ENCODE measurements around the gene KRTAP19-6.

Gene KRTAP19-6

GRCh38 chr21:30541764-30542163, at the start of gene KRTAP19-6:
KRTAP19-6 (minus strand) TSS chr21:30541864; CDS start chr21:30541833, 31 bp downstream.
- DNase-seq: no peak

GRCh38 chr21:30590297-30590696, 48.6 kb upstream of the KRTAP19-6 start, which contains the start of gene KRTAP22-2:
KRTAP22-2 (minus strand) TSS chr21:30590397.
- DNase-seq: peak in 1 of 2 experiments; percentile 23

- DNase-seq: no peak
Measured at GRCh38 chr21:30582870-30583269, 41.2 kb upstream of the KRTAP19-6 start.

- DNase-seq: no peak
Measured at GRCh38 chr21:30580132-30580531, 38.5 kb upstream of the KRTAP19-6 start.

- no peak for DNase-seq
Measured at GRCh38 chr21:30579346-30579745, 37.7 kb upstream of the KRTAP19-6 start.

- no peak for DNase-seq
Measured at GRCh38 chr21:30577766-30578165, 36.1 kb upstream of the KRTAP19-6 start.

- no peak for DNase-seq
Measured at GRCh38 chr21:30567617-30568016, 26.0 kb upstream of the KRTAP19-6 start.

- DNase-seq: no peak
Measured at GRCh38 chr21:30563630-30564029, 22.0 kb upstream of the KRTAP19-6 start.

GRCh38 chr21:30563072-30563471, 21.4 kb upstream of the KRTAP19-6 start:
- no peak for DNase-seq

- no peak for DNase-seq
Measured at GRCh38 chr21:30561957-30562356, 20.3 kb upstream of the KRTAP19-6 start.

- no peak for DNase-seq
Measured at GRCh38 chr21:30561264-30561895, 19.7 kb upstream of the KRTAP19-6 start, which contains the start of gene KRTAP19-7. KRTAP19-7 (minus strand) TSS chr21:30561314; CDS start chr21:30561289, 25 bp downstream.

GRCh38 chr21:30555095-30555494, 13.4 kb upstream of the KRTAP19-6 start:
- DNase-seq: no peak

GRCh38 chr21:30552782-30553181, 11.1 kb upstream of the KRTAP19-6 start:
- no peak for DNase-seq

GRCh38 chr21:30518876-30519275, 22.8 kb downstream of the KRTAP19-6 start:
- DNase-seq: no peak

- no peak for DNase-seq
Measured at GRCh38 chr21:30515681-30516080, 26.0 kb downstream of the KRTAP19-6 start.

GRCh38 chr21:30505621-30506205, 36.0 kb downstream of the KRTAP19-6 start:
- DNase-seq: peak in 1 of 2 experiments; percentile 32

- DNase-seq: no peak
Measured at GRCh38 chr21:30502041-30502440, 39.6 kb downstream of the KRTAP19-6 start, which contains the start of gene KRTAP19-5. KRTAP19-5 (minus strand) TSS chr21:30502141; CDS start chr21:30502090, 51 bp downstream.

- DNase-seq: no peak
Measured at GRCh38 chr21:30497065-30497464, 44.6 kb downstream of the KRTAP19-6 start, which contains the start of gene KRTAP19-4. KRTAP19-4 (minus strand) TSS chr21:30497165; CDS start chr21:30497110, 55 bp downstream.

- DNase-seq: no peak
Measured at GRCh38 chr21:30491963-30492428, 49.7 kb downstream of the KRTAP19-6 start, which contains the start of gene KRTAP19-3. KRTAP19-3 (minus strand) TSS chr21:30492013; CDS start chr21:30491957, 56 bp downstream.

Data from NCI-H524 (cell line).